Breast epithelium (tissue), 4 donors: ENCODE results near the gene CHFR. TPM values are rescaled to one million over a fixed set of nuclear protein-coding genes. Genes with fewer than 3 reads are reported as not detected.
"Not testable (repeated sequence)": the region's sequence is repeated elsewhere in the genome, so short reads cannot be mapped to it uniquely, and the experiment has no call there.

Experiments used
- DNase-seq, 2 donors: peaks; one replicate each; pipeline ENCODE4 v3.0.0-alpha.2; 2019; ENCODE audit warnings: low spot score in 2 of 2
- H3K27ac ChIP-seq, 2 donors: fragments of 200-600 bp; sonication (generic) in 1 of 2; one replicate each; pipeline ENCODE4 v1.5.1; 2016 to 2019; ENCODE audit warnings: mild to moderate bottlenecking in 1 of 2
- H3K27me3 ChIP-seq, 2 donors: fragments of 200-600 bp; sonication (generic) in 1 of 2; one replicate each; pipeline versions ENCODE4 v1.5.1 to v1.6.0; 2017 to 2019; ENCODE audit warnings: control low read depth in 1 of 2, mild to moderate bottlenecking in 1 of 2
- H3K36me3 ChIP-seq: fragments of 200-600 bp; one replicate; pipeline ENCODE4 v1.5.1; 2019
- H3K4me1 ChIP-seq, 2 donors: fragments of 200-600 bp; sonication (generic); one replicate each; pipeline ENCODE4 v1.5.1; 2016 to 2019; ENCODE audit warnings: control low read depth in 1 of 2
- H3K4me3 ChIP-seq, 3 donors: fragments of 200-600 bp; sonication (generic); 1 replicate in 2 of 3; 2 replicates in 1 of 3; pipeline ENCODE4 v1.5.1; 2016 to 2019; ENCODE audit warnings: mild to moderate bottlenecking in 3 of 3, moderate library complexity in 2 of 3
- H3K9me3 ChIP-seq, 2 donors: fragments of 200-600 bp; sonication (generic) in 1 of 2; one replicate each; pipeline ENCODE4 v1.5.1; 2016 to 2019; ENCODE audit warnings: control low read depth in 1 of 2
- POLR2A ChIP-seq: fragments of 450-650 bp; IDR thresholded peaks from one replicate; pipeline ENCODE4 v1.6.1; 2016; ENCODE audit warnings: antibody characterized with exemption, mild to moderate bottlenecking, moderate library complexity
- POLR2AphosphoS5 ChIP-seq, 3 donors: sonication (generic); formaldehyde crosslinking; IDR thresholded peaks; one replicate each; pipeline ENCODE4 v1.6.1; 2017; ENCODE audit warnings: antibody characterized with exemption in 3 of 3
- intact Hi-C: fragments of 100-400 bp; cut with DNase I; formaldehyde crosslinking; loops from one replicate; pipeline ENCODE4 v1.15.1; 2023; ENCODE audit warnings: low total_unique reads
- total RNA-seq, 3 donors: library from RNA; depleted of rRNA; stranded (reverse); fragments of >200 nt; gene quantifications; one replicate each; pipeline ENCODE4 v1.1.0, GENCODE V29; 2016
- TF ChIP-seq, protein P1 (sequence below), 3 donors: fragments of 450-650 bp; IDR thresholded peaks; one replicate each; pipeline ENCODE4 v1.5.1; 2016 to 2017; ENCODE audit warnings: antibody characterized with exemption in 3 of 3, mild to moderate bottlenecking in 3 of 3, moderate library complexity in 3 of 3

CHFR gene
- total RNA-seq, 3 donors from 2014 or later, result 22.4 to 36.1 (median 26.5) TPM

DNA sequence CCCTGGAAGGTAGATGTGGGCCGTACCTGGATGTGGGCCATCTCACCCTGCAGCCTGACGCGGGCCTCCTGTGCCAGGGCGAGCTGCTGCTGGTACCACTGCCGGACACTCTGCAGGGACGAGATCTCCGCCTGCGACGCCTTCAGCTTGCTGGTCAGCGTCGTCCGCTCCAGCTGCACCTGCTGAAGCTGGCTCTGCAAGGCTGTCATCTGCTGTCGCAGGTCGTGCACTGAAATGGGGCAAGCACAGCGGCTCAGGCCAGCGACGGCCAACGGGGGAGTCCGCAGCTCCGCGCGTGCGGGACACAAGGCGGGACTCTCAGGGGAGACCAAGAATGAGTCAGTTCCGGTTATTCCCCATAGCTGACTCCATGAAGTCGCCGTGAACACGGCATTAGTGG lies 85.7 kb downstream of the CHFR start:
- H3K27me3 ChIP-seq, result no peaks in the 10 kb centered on the region
- intact Hi-C loops, result no loop called here
- H3K4me3 ChIP-seq, result no peak overlapping the region
- DNase-seq, result no peak
- H3K36me3 ChIP-seq, result peaks cover 18% of the 10 kb centered on the region
- no peak for TF ChIP-seq POLR2A
- no peak for TF ChIP-seq POLR2AphosphoS5 (IDR thresholded peaks at IDR 0.05)
- TF ChIP-seq, protein P1, sequence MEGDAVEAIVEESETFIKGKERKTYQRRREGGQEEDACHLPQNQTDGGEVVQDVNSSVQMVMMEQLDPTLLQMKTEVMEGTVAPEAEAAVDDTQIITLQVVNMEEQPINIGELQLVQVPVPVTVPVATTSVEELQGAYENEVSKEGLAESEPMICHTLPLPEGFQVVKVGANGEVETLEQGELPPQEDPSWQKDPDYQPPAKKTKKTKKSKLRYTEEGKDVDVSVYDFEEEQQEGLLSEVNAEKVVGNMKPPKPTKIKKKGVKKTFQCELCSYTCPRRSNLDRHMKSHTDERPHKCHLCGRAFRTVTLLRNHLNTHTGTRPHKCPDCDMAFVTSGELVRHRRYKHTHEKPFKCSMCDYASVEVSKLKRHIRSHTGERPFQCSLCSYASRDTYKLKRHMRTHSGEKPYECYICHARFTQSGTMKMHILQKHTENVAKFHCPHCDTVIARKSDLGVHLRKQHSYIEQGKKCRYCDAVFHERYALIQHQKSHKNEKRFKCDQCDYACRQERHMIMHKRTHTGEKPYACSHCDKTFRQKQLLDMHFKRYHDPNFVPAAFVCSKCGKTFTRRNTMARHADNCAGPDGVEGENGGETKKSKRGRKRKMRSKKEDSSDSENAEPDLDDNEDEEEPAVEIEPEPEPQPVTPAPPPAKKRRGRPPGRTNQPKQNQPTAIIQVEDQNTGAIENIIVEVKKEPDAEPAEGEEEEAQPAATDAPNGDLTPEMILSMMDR (IDR thresholded peaks at IDR 0.05), result no peak
- no peak overlapping the region for H3K27ac ChIP-seq
- no peaks in the 10 kb centered on the region for H3K9me3 ChIP-seq
- H3K4me1 ChIP-seq, result no peaks in the 10 kb centered on the region

GRCh38 chr12:132798836-132799235 lies 88.6 kb downstream of the CHFR start:
- TF ChIP-seq POLR2AphosphoS5 (IDR thresholded peaks at IDR 0.05) (no peak), POLR2A (no peak)
- TF ChIP-seq, protein P1 (IDR thresholded peaks at IDR 0.05), result no peak
- intact Hi-C loops, result no loop called here
- H3K36me3 ChIP-seq, result peaks cover 17% of the 10 kb centered on the region
- no peaks in the 10 kb centered on the region for H3K27me3 ChIP-seq
- no peak for DNase-seq
- no peak overlapping the region for H3K27ac ChIP-seq
- no peaks in the 10 kb centered on the region for H3K4me1 ChIP-seq
- H3K4me3 ChIP-seq, result no peak overlapping the region
- no peaks in the 10 kb centered on the region for H3K9me3 ChIP-seq

- Histone ChIP-seq H3K36me3 (peaks cover 17% of the 10 kb centered on the region), H3K9me3 (no peaks in the 10 kb centered on the region), H3K4me3 (no peak overlapping the region), H3K27me3 (no peaks in the 10 kb centered on the region), H3K4me1 (no peaks in the 10 kb centered on the region), H3K27ac (no peak overlapping the region)
- DNase-seq, result no peak
- intact Hi-C loops, result no loop called here
- TF ChIP-seq, protein P1 (IDR thresholded peaks at IDR 0.05), result no peak
- TF ChIP-seq POLR2AphosphoS5 (IDR thresholded peaks at IDR 0.05) (no peak), POLR2A (no peak)
Measured at GRCh38 chr12:132797820-132798570, 89.4 kb downstream of the CHFR start.

DNA sequence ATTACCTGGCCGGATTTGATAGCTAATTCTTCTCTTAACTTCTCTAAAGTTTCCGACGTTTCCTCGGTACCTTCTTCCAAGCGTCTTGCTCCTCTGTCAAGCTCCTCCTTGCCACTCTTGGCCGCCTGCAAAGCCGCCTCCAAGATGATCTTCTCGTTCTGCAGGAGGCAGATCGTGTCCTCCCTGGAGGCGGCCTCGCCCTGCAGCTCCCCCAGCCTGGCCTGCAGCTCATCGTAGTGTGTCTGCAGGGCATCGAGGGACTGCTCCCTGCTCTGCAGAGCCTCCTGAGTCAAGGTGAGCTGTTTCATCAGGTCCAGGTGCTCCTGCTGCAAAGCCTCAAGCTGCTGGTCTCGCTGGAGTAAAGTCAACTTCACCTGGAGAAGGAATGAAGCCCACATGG lies 91.6 kb downstream of the CHFR start:
- H3K4me3 ChIP-seq, result no peak overlapping the region
- peaks cover 7% of the 10 kb centered on the region for H3K36me3 ChIP-seq
- H3K27me3 ChIP-seq, result no peaks in the 10 kb centered on the region
- H3K4me1 ChIP-seq, result no peaks in the 10 kb centered on the region
- H3K9me3 ChIP-seq, result no peaks in the 10 kb centered on the region
- intact Hi-C loops, result no loop called here
- DNase-seq, result no peak
- TF ChIP-seq, protein P1 (IDR thresholded peaks at IDR 0.05), result no peak
- no peak for TF ChIP-seq POLR2A
- TF ChIP-seq POLR2AphosphoS5 (IDR thresholded peaks at IDR 0.05), result no peak
- H3K27ac ChIP-seq, result no peak overlapping the region

DNA sequence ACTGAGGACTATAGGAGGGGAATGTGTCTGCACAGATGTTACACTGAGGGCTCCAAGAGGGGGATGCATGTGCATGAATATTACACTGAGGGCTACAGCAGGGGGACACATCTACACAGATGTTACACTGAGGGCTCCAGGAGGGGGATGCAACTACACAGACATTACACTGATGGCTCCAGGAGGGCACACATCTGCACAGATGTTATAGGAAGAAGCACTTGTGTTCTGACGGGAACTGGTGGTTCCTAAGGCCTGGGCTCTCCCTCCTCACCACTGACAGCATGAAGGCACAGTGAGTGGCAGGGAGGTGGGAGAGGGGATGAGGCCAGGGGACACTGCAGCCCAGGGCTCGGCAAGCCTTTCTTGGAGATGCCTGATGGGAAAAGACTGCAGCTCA lies 95.5 kb downstream of the CHFR start:
- H3K27me3 ChIP-seq, DNase-seq, intact Hi-C loops, H3K9me3 ChIP-seq, H3K4me3 ChIP-seq, H3K27ac ChIP-seq, H3K36me3 ChIP-seq, H3K4me1 ChIP-seq: not testable (repeated sequence)

DNA sequence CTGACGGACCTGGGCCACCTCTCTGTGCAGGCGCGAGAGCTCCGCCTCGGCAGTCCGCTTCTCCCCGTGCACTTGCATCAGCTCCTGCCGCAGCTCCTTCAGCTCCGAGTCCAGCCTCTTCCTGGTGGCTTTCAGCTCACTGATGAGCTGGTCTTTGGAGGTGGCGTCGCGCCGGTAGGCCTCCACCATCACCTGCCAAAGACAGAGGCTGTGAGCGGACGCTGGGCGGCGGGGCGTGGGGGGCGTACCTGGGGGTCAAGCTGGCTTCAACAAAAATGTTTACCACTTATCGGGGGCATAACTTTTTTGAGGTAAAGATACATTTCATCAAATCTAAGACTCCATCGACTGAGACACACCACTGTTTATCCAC lies 98.3 kb downstream of the CHFR start:
- H3K9me3 ChIP-seq, result no peaks in the 10 kb centered on the region
- H3K4me1 ChIP-seq, result no peaks in the 10 kb centered on the region
- H3K27me3 ChIP-seq, result no peaks in the 10 kb centered on the region
- peaks cover 7% of the 10 kb centered on the region for H3K36me3 ChIP-seq
- no peak for DNase-seq
- TF ChIP-seq POLR2AphosphoS5 (IDR thresholded peaks at IDR 0.05), result no peak
- TF ChIP-seq, protein P1 (IDR thresholded peaks at IDR 0.05), result no peak
- TF ChIP-seq POLR2A, result no peak
- no peak overlapping the region for H3K4me3 ChIP-seq
- H3K27ac ChIP-seq, result no peak overlapping the region
- intact Hi-C loops, result no loop called here
